ENCODE measurements around the gene SLC29A2. TPM values are rescaled to one million over a fixed set of nuclear protein-coding genes. Genes with fewer than 3 reads are reported as not detected.

Gene SLC29A2
- total and polyA plus RNA-seq, 9 donors = 0.48 to 3.1 (median 0.78) TPM

- TF ChIP-seq EP300 (IDR thresholded peaks at IDR 0.05) (no peak), CTCF (IDR thresholded peaks at IDR 0.05) (no peak), POLR2A (IDR thresholded peaks at IDR 0.05) (no peak)
- H3K27me3 ChIP-seq = no peaks in the 10 kb centered on the region
- peaks cover 14% of the 10 kb centered on the region for H3K4me1 ChIP-seq (ENCODE audit: insufficient read depth)
- H3K4me3 ChIP-seq = no peak overlapping the region
- DNase-seq = no peak
- no peak overlapping the region for H3K27ac ChIP-seq
- H3K9me3 ChIP-seq = no peaks in the 10 kb centered on the region
- 71 to 87% (median 75%) methylated on average over 3 of the region's 3 CpGs for WGBS, 3 donors
- intact Hi-C loops (cut with DNase I) = no loop called here
- no peaks in the 10 kb centered on the region for H3K36me3 ChIP-seq
These were observed 42.3 kb downstream of the SLC29A2 start for GRCh38 chr11:66329165-66329673.

GRCh38 chr11:66328302-66329144 lies 43.0 kb downstream of the SLC29A2 start:
- Histone ChIP-seq H3K27ac (no peak overlapping the region), H3K9me3 (no peaks in the 10 kb centered on the region), H3K27me3 (no peaks in the 10 kb centered on the region), H3K36me3 (no peaks in the 10 kb centered on the region), H3K4me1 (ENCODE audit: insufficient read depth) (peaks cover 14% of the 10 kb centered on the region), H3K4me3 (no peak overlapping the region)
- TF ChIP-seq EP300 (IDR thresholded peaks at IDR 0.05) (no peak), CTCF (IDR thresholded peaks at IDR 0.05) (peak; percentile 86 to 96 (median 95))
- intact Hi-C loops (cut with DNase I) = loop anchor here in 3 of 4 donors (1.0 kb wide), 2 partner anchors 16 to 17 kb away; no protein-coding TSS in a partner anchor
- DNase-seq = peak; percentile 63 to 87 (median 78)
- WGBS, 3 donors = 9 to 12% (median 10%) methylated on average over 17 to 19 of the region's 19 CpGs

GRCh38 chr11:66328031-66328301 lies 43.6 kb downstream of the SLC29A2 start:
- intact Hi-C loops (cut with DNase I) = loop anchor here in 3 of 4 donors (1.0 kb wide), 2 partner anchors 16 to 17 kb away; no protein-coding TSS in a partner anchor
- 66 to 72% (median 70%) methylated on average over 3 of the region's 3 CpGs for WGBS, 3 donors
- no peaks in the 10 kb centered on the region for H3K36me3 ChIP-seq
- H3K27ac ChIP-seq = no peak overlapping the region
- H3K9me3 ChIP-seq = no peaks in the 10 kb centered on the region
- DNase-seq = no peak
- no peak overlapping the region for H3K4me3 ChIP-seq
- no peaks in the 10 kb centered on the region for H3K27me3 ChIP-seq
- H3K4me1 ChIP-seq (ENCODE audit: insufficient read depth) = peaks cover 14% of the 10 kb centered on the region
- TF ChIP-seq POLR2A (IDR thresholded peaks at IDR 0.05) (no peak), EP300 (IDR thresholded peaks at IDR 0.05) (no peak), CTCF (IDR thresholded peaks at IDR 0.05) (no peak)

GRCh38 chr11:66327171-66328030 lies 44.2 kb downstream of the SLC29A2 start:
- 72 to 82% (median 80%) methylated on average over 10 of the region's 10 CpGs for WGBS, 3 donors
- intact Hi-C loops (cut with DNase I) = loop anchor here in 3 of 4 donors (1.0 kb wide), 2 partner anchors 15 to 16 kb away; no protein-coding TSS in a partner anchor
- no peaks in the 10 kb centered on the region for H3K27me3 ChIP-seq
- H3K4me3 ChIP-seq = no peak overlapping the region
- DNase-seq = no peak
- H3K9me3 ChIP-seq = no peaks in the 10 kb centered on the region
- H3K36me3 ChIP-seq = no peaks in the 10 kb centered on the region
- H3K27ac ChIP-seq = peak overlapping the region in 1 of 2 donors; percentile 22
- H3K4me1 ChIP-seq (ENCODE audit: insufficient read depth) = peaks cover 14% of the 10 kb centered on the region
- TF ChIP-seq POLR2A (IDR thresholded peaks at IDR 0.05) (no peak), CTCF (IDR thresholded peaks at IDR 0.05) (no peak), EP300 (IDR thresholded peaks at IDR 0.05) (no peak)
